Heart left ventricle (tissue), 16 donors: Measurements from ENCODE around the gene PTGER1. TPM values are rescaled to one million over a fixed set of nuclear protein-coding genes. Genes with fewer than 3 reads are reported as not detected.
A peak's percentile ranks its signal among the peaks of the same experiment; 100 is the strongest.

Experiments
- ATAC-seq, 4 donors: fragments of 200-7000 bp; cut with Tn5 transposase; one replicate each; pipeline ENCODE4 v1.9.1; 2020 to 2022; ENCODE audit warnings: moderate library complexity in 4 of 4, mild to moderate bottlenecking in 3 of 4, moderate number of reproducible peaks in 1 of 4
- DNase-seq, 5 donors: peaks; one replicate each; pipeline ENCODE4 v3.0.0-alpha.2; 2020
- H3K27ac ChIP-seq, 12 donors: fragments of 200-600 bp; sonication (generic) in 4 of 12; one replicate each; pipeline versions ENCODE4 v1.5.0 to v1.8.0; 2016 to 2022; ENCODE audit warnings: mild to moderate bottlenecking in 2 of 12
- H3K27me3 ChIP-seq, 9 donors: fragments of 200-600 bp; sonication (generic) in 2 of 9; one replicate each; pipeline versions ENCODE4 v1.5.1 to v1.8.0; 2016 to 2022; ENCODE audit warnings: mild to moderate bottlenecking in 3 of 9
- H3K36me3 ChIP-seq, 9 donors: fragments of 200-600 bp; sonication (generic) in 2 of 9; one replicate each; pipeline versions ENCODE4 v1.5.0 to v1.8.0; 2018 to 2022; ENCODE audit warnings: mild to moderate bottlenecking in 2 of 9
- H3K4me1 ChIP-seq, 12 donors: fragments of 200-600 bp; sonication (generic) in 4 of 12; one replicate each; pipeline versions ENCODE4 v1.5.0 to v1.8.0; 2016 to 2022; ENCODE audit warnings: mild to moderate bottlenecking in 3 of 12
- H3K4me3 ChIP-seq, 12 donors: fragments of 200-600 bp; sonication (generic) in 4 of 12; one replicate each; pipeline versions ENCODE4 v1.5.0 to v1.8.0; 2017 to 2022; ENCODE audit warnings: mild to moderate bottlenecking in 9 of 12, moderate library complexity in 4 of 12
- H3K9me3 ChIP-seq, 12 donors: fragments of 200-600 bp; sonication (generic) in 4 of 12; one replicate each; pipeline versions ENCODE4 v1.5.0 to v1.8.0; 2016 to 2022; ENCODE audit warnings: mild to moderate bottlenecking in 1 of 12
- POLR2A ChIP-seq, 2 donors: fragments of 450-650 bp; IDR thresholded peaks; one replicate each; pipeline ENCODE4 v1.6.1; 2017; ENCODE audit warnings: antibody characterized with exemption in 2 of 2, mild to moderate bottlenecking in 2 of 2, moderate library complexity in 2 of 2
- WGBS, 4 donors: extraction: QIAGEN DNeasy Blood & Tissue Kit in 2 of 4; methylation state at CpG; one replicate each; pipeline versions ENCODE4 v1.1.5 to v1.1.7; 2013 to 2018; 5-methylcytosine and 5-hydroxymethylcytosine counted together
- intact Hi-C, 10 donors: fragments of 100-400 bp; cut with DNase I; formaldehyde crosslinking; loops; one replicate each; pipeline versions ENCODE4 v1.11.1 to v1.14.2; 2022
- polyA plus RNA-seq, 2 donors: library from polyadenylated mRNA; stranded (reverse); fragments of 200-250 nt; gene quantifications; one replicate each; pipeline ENCODE4 v1.2.3, GENCODE V29; 2013
- total RNA-seq, 9 donors: library from RNA; depleted of rRNA in 2 of 9; stranded (reverse); fragments of >200 nt in 2 of 9; fragmentation: NEBNext Ultra II Directional in 3 of 9; extraction: Animal tissue kit (Norgen Biotek cat#: 25700) in 3 of 9; gene quantifications; one replicate each; pipeline versions ENCODE4 v1.1.0 to v1.2.4, GENCODE V29; 2016 to 2023
- TF ChIP-seq, protein P1 (sequence below), 12 donors: fragments of 200-600 bp; sonication (generic) in 4 of 12; IDR thresholded peaks; one replicate each; pipeline versions ENCODE4 v1.5.0 to v1.8.0; 2018 to 2022; ENCODE audit warnings: antibody characterized with exemption in 12 of 12, mild to moderate bottlenecking in 5 of 12
- donor health status: ischemic (EF 13 %, LVEDD 7.1; RV severe dilation, severe dysfunction).
- donor health status: healthy with polysubstance abuse.
- donor health status: DM: no; HTN: yes; CAD: no.
- donor health status: DM: no; HTN: no; CAD: no.
- donor health status: ischemic (EF 25% LVEDD 6.9; RV normal size, moderate dysfunction).
- donor health status: ischemic (EF 25% LVEDD 5.7; RV mildly dilated, moderate dysfunction).
- donor health status: healthy.
- donor health status: DM: yes; HTN: yes; CAD: no.
- donor health status: ischemic (EF 35%, LVEDD 5.7; RV mildly dilated, moderate dysfunction).
- donor health status: nonischemic (EF 11% LVEDD 7.7; RV severe dilation, severe dysfunction).
- donor health status: DM: yes; HTN: yes; CAD: no.
- donor health status: PGD.
- donor health status: ischemic (EF 29% LVEDD 5.4; RV normal size, mild dysfunction).
- donor health status: nonischemic (EF 23%, LVEDD 6.1; RV moderate dilation, normal function).

The PTGER1 gene
- total and polyA plus RNA-seq, 11 donors, result 0.15 to 0.35 TPM; not detected in 9

- intact Hi-C loops, result loop anchor here in 1 of 10 donors (2.0 kb wide), 1 partner anchor 20 kb away; the partner anchor contains the start of gene GIPC1
- no peaks in the 10 kb centered on the region for H3K9me3 ChIP-seq
- ATAC-seq (no peak), DNase-seq (no peak)
- H3K4me1 ChIP-seq, result peaks cover 0 to 53% (median 39%) of the 10 kb centered on the region in 12 donors
- H3K27ac ChIP-seq, result peak overlapping the region; percentile 96 to 100 (median 100)
- peak overlapping the region; percentile 66 to 100 (median 88) for H3K4me3 ChIP-seq
- no peak for TF ChIP-seq POLR2A (IDR thresholded peaks at IDR 0.05)
- TF ChIP-seq, protein P1, sequence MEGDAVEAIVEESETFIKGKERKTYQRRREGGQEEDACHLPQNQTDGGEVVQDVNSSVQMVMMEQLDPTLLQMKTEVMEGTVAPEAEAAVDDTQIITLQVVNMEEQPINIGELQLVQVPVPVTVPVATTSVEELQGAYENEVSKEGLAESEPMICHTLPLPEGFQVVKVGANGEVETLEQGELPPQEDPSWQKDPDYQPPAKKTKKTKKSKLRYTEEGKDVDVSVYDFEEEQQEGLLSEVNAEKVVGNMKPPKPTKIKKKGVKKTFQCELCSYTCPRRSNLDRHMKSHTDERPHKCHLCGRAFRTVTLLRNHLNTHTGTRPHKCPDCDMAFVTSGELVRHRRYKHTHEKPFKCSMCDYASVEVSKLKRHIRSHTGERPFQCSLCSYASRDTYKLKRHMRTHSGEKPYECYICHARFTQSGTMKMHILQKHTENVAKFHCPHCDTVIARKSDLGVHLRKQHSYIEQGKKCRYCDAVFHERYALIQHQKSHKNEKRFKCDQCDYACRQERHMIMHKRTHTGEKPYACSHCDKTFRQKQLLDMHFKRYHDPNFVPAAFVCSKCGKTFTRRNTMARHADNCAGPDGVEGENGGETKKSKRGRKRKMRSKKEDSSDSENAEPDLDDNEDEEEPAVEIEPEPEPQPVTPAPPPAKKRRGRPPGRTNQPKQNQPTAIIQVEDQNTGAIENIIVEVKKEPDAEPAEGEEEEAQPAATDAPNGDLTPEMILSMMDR (IDR thresholded peaks at IDR 0.05), result no peak
- H3K36me3 ChIP-seq, result peaks cover 2 to 38% (median 27%) of the 10 kb centered on the region in 9 donors
- WGBS, 4 donors, result 21 to 24% (median 24%) methylated on average over 22 of the region's 22 CpGs
- no peaks in the 10 kb centered on the region for H3K27me3 ChIP-seq
These were observed 41.7 kb upstream of the PTGER1 start for GRCh38 chr19:14516746-14517438.

DNA sequence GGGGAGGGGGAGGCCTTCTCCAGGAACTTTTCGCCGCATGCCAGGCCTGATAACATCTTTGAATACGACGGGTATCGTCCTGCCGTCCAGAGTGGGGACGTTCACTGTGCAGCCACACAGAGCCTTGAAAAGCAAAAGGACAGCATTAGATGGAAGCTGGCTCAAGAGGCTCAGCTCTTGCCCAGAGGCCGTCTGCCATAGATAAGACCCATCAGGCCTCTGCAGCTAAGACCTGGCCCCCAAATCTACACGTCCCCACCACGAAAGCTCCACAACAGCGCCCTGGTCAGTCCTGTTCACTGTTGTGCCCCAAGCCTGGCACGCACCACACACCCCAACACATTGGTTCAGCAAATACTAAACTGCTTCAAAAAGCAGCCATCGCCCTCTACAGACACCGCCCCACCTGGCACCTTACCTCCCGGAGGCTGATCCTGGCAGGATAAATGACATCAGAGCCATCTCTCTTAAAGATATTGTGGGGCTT, 40.9 kb upstream of the PTGER1 start:
- H3K4me1 ChIP-seq, result peaks cover 0 to 55% (median 39%) of the 10 kb centered on the region in 12 donors
- no peaks in the 10 kb centered on the region for H3K9me3 ChIP-seq
- WGBS, 4 donors, result 54 to 66% (median 59%) methylated on average over 14 to 15 of the region's 15 CpGs
- H3K4me3 ChIP-seq, result peak overlapping the region; percentile 66 to 100 (median 88)
- peaks cover 2 to 38% (median 27%) of the 10 kb centered on the region in 9 donors for H3K36me3 ChIP-seq
- H3K27ac ChIP-seq, result peak overlapping the region in 8 of 12 donors; percentile 96 to 100 (median 100)
- no peak for TF ChIP-seq POLR2A (IDR thresholded peaks at IDR 0.05)
- TF ChIP-seq, protein P1 (IDR thresholded peaks at IDR 0.05), result no peak
- DNase-seq (no peak), ATAC-seq (no peak)
- intact Hi-C loops, result loop anchor here in 1 of 10 donors (2.0 kb wide), 1 partner anchor 19 kb away; the partner anchor contains the start of gene GIPC1
- no peaks in the 10 kb centered on the region for H3K27me3 ChIP-seq

GRCh38 chr19:14515501-14516047, 40.4 kb upstream of the PTGER1 start:
- intact Hi-C loops, result loop anchor here in 1 of 10 donors (2.0 kb wide), 1 partner anchor 19 kb away; the partner anchor contains the start of gene GIPC1
- 50 to 76% (median 65%) methylated on average over 8 of the region's 8 CpGs for WGBS, 4 donors
- Histone ChIP-seq H3K9me3 (no peaks in the 10 kb centered on the region), H3K4me1 (peaks cover 0 to 57% (median 39%) of the 10 kb centered on the region in 12 donors), H3K36me3 (peaks cover 2 to 38% (median 27%) of the 10 kb centered on the region in 9 donors), H3K27ac (peak overlapping the region in 3 of 12 donors; percentile 96 to 100 (median 99)), H3K4me3 (peak overlapping the region in 11 of 12 donors; percentile 66 to 100 (median 86)), H3K27me3 (no peaks in the 10 kb centered on the region)
- no peak for ATAC-seq
- TF ChIP-seq, protein P1 (IDR thresholded peaks at IDR 0.05), result no peak
- no peak for TF ChIP-seq POLR2A (IDR thresholded peaks at IDR 0.05)
- DNase-seq, result no peak
